PC-9 (cell line): ENCODE measurements around the gene SETD1B. TPM values are rescaled to one million over a fixed set of nuclear protein-coding genes. Genes with fewer than 3 reads are reported as not detected.

Experiments used
- BruUV-seq: library from RNA; stranded (reverse); fragments of 400-500 nt; replicated peaks from 2 replicates; lab custom pipeline; 2021; lab: Mats Ljungman, UMichigan
- CTCF ChIA-PET: fragments of 300-600 bp; sonication (Branson Sonifier 250); formaldehyde crosslinking; loops from one replicate; lab custom pipeline; 2022; ENCODE audit warnings: antibody characterized with exemption; lab: Charles Lee
- POLR2A ChIA-PET: fragments of 300-600 bp; sonication (Branson Sonifier 250); formaldehyde crosslinking; loops from one replicate; lab custom pipeline; 2022; ENCODE audit warnings: antibody characterized with exemption; ENCODE audit not compliant: unreplicated experiment; lab: Charles Lee
- DNase-seq, 2 experiments: peaks; one replicate each; pipeline versions ENCODE4 v3.0.0 to v3.0.0-alpha.2; 2015 to 2022; ENCODE audit warnings: mixed read lengths in 1 of 2
- H2AFZ ChIP-seq: fragments of 200-600 bp; sonication (generic); 2 replicates; pipeline ENCODE4 v1.8.1; 2017; ENCODE audit warnings: antibody characterized with exemption
- H3F3A ChIP-seq: fragments of 200-600 bp; sonication (generic); 2 replicates; pipeline ENCODE4 v1.8.1; 2017; ENCODE audit warnings: antibody characterized with exemption, mild to moderate bottlenecking, low read depth; ENCODE audit not compliant: insufficient read depth
- H3K27ac ChIP-seq: fragments of 200-600 bp; sonication (generic); 2 replicates; pipeline ENCODE4 v1.6.1; 2016; ENCODE audit warnings: mixed run types
- H3K27me3 ChIP-seq: fragments of 200-600 bp; sonication (generic); 2 replicates; pipeline ENCODE4 v1.6.1; 2016; ENCODE audit warnings: low read depth, mixed run types; ENCODE audit not compliant: insufficient read depth
- H3K36me3 ChIP-seq: fragments of 200-600 bp; sonication (generic); 2 replicates; pipeline ENCODE4 v1.6.1; 2016; ENCODE audit warnings: low read depth, mixed run types
- H3K4me1 ChIP-seq: fragments of 200-600 bp; sonication (generic); replicated peaks from 2 replicates; pipeline ENCODE4 v1.6.1; 2016; ENCODE audit warnings: mixed run types; ENCODE audit not compliant: insufficient read depth
- H3K4me2 ChIP-seq: fragments of 200-600 bp; sonication (generic); 2 replicates; pipeline ENCODE4 v1.6.1; 2017; ENCODE audit warnings: mixed run types
- H3K4me3 ChIP-seq: fragments of 200-600 bp; sonication (generic); 2 replicates; pipeline ENCODE4 v1.6.1; 2016; ENCODE audit warnings: mixed run types
- H3K79me2 ChIP-seq: fragments of 200-600 bp; sonication (generic); 2 replicates; pipeline ENCODE4 v1.6.1; 2017; ENCODE audit warnings: low read depth, mixed run types
- H3K9me2 ChIP-seq: fragments of 200-600 bp; sonication (generic); 2 replicates; pipeline ENCODE4 v1.8.1; 2017; ENCODE audit warnings: mild to moderate bottlenecking; ENCODE audit not compliant: insufficient read depth
- H3K9me3 ChIP-seq: fragments of 200-600 bp; sonication (generic); 2 replicates; pipeline ENCODE4 v1.8.1; 2016; ENCODE audit warnings: low read depth; ENCODE audit not compliant: insufficient read depth
- H4K20me1 ChIP-seq: fragments of 200-600 bp; sonication (generic); 2 replicates; pipeline ENCODE4 v1.8.1; 2017; ENCODE audit not compliant: insufficient read depth
- CTCF ChIP-seq: fragments of 200-600 bp; sonication (generic); conservative IDR thresholded peaks from 2 replicates; pipeline ENCODE4 v1.6.1; 2017; ENCODE audit warnings: mixed run types, antibody characterized with exemption, mild to moderate bottlenecking, moderate library complexity
- EZH2 ChIP-seq: fragments of 200-600 bp; sonication (generic); IDR thresholded peaks from 2 replicates; pipeline ENCODE4 v1.8.0; 2017; ENCODE audit warnings: antibody characterized with exemption, low read depth
- intact Hi-C: fragments of 100-400 bp; cut with micrococcal nuclease; formaldehyde crosslinking; loops from one replicate; pipeline ENCODE4 v1.10.0; 2022; ENCODE audit not compliant: unreplicated experiment
- total RNA-seq: library from RNA; stranded (reverse); gene quantifications from 2 replicates; pipeline ENCODE4 v1.2.3, GENCODE V29; 2021

Gene SETD1B
- total RNA-seq, 1 experiment from 2014 or later = 22.6 TPM

- H3K79me2 ChIP-seq = no peaks in the 10 kb centered on the region
- no peaks in the 10 kb centered on the region for H3K9me2 ChIP-seq
- H2AFZ ChIP-seq = no peak overlapping the region
- no peaks in the 10 kb centered on the region for H3F3A ChIP-seq
- H3K4me2 ChIP-seq = no peak overlapping the region
- H3K27me3 ChIP-seq = no peaks in the 10 kb centered on the region
- intact Hi-C loops = no loop called here
- POLR2A ChIA-PET = no interaction called here
- H3K36me3 ChIP-seq = no peaks in the 10 kb centered on the region
- DNase-seq = no peak
- TF ChIP-seq CTCF (no peak), EZH2 (no peak)
- CTCF ChIA-PET = interaction anchor here (0.6 to 1.2 kb wide), 2 partner anchors 28 to 198 kb away, joined by 4 to 5 read pairs; no protein-coding TSS in a partner anchor
- H3K9me3 ChIP-seq = no peaks in the 10 kb centered on the region
- H3K4me1 ChIP-seq = peaks cover 5% of the 10 kb centered on the region; the same call in 1 of the 2 replicates
- no TSS peak for BruUV-seq
- no peak overlapping the region for H3K4me3 ChIP-seq
- no peak overlapping the region for H3K27ac ChIP-seq
- no peaks in the 10 kb centered on the region for H4K20me1 ChIP-seq
Observed at GRCh38 chr12:121766290-121767039, 37.3 kb upstream of the SETD1B start.

GRCh38 chr12:121767525-121768016 lies 36.2 kb upstream of the SETD1B start:
- intact Hi-C loops = no loop called here
- H2AFZ ChIP-seq = no peak overlapping the region
- no peaks in the 10 kb centered on the region for H3K79me2 ChIP-seq
- BruUV-seq = no TSS peak
- no peak overlapping the region for H3K27ac ChIP-seq
- TF ChIP-seq CTCF (no peak), EZH2 (no peak)
- H3K9me2 ChIP-seq = no peaks in the 10 kb centered on the region
- H3K4me2 ChIP-seq = no peak overlapping the region
- ChIA-PET POLR2A (no interaction called here), CTCF (interaction anchor here (0.6 kb wide), 1 partner anchor 199 kb away, joined by 5 read pairs; no protein-coding TSS in a partner anchor)
- H3K27me3 ChIP-seq = no peaks in the 10 kb centered on the region
- H4K20me1 ChIP-seq = no peaks in the 10 kb centered on the region
- DNase-seq = no peak
- H3K4me1 ChIP-seq = peaks cover 6% of the 10 kb centered on the region
- no peaks in the 10 kb centered on the region for H3K9me3 ChIP-seq
- H3F3A ChIP-seq = peaks cover 4% of the 10 kb centered on the region
- no peak overlapping the region for H3K4me3 ChIP-seq
- no peaks in the 10 kb centered on the region for H3K36me3 ChIP-seq

GRCh38 chr12:121769297-121769830 lies 34.4 kb upstream of the SETD1B start:
- CTCF ChIA-PET = interaction anchor here (0.6 kb wide), 1 partner anchor 53 kb away, joined by 3 read pairs; no protein-coding TSS in a partner anchor
- Histone ChIP-seq H3K9me2 (no peaks in the 10 kb centered on the region), H4K20me1 (no peaks in the 10 kb centered on the region), H3K9me3 (no peaks in the 10 kb centered on the region), H3K4me1 (peaks cover 17% of the 10 kb centered on the region), H3K36me3 (no peaks in the 10 kb centered on the region), H3K27ac (no peak overlapping the region), H3K4me2 (no peak overlapping the region), H3F3A (peaks cover 20% of the 10 kb centered on the region), H2AFZ (no peak overlapping the region), H3K4me3 (no peak overlapping the region), H3K79me2 (no peaks in the 10 kb centered on the region), H3K27me3 (no peaks in the 10 kb centered on the region)
- POLR2A ChIA-PET = interaction anchor here (0.6 kb wide), 2 partner anchors 20 to 32 kb away, joined by 3 to 4 read pairs; no protein-coding TSS in a partner anchor
- intact Hi-C loops = no loop called here
- BruUV-seq = no TSS peak
- no peak for TF ChIP-seq EZH2
- no peak for TF ChIP-seq CTCF
- DNase-seq = no peak
